Liver (tissue), 3 donors: Measurements from ENCODE around the gene PTPRN2.

Experiments
- EGR1 ChIP-seq, 2 donors: IDR thresholded peaks; 2 replicates each; pipeline ENCODE4 v1.6.1; 2016 to 2018; ENCODE audit warnings: antibody characterized with exemption in 2 of 2, low read depth in 2 of 2
- FOXA1 ChIP-seq: IDR thresholded peaks from 2 replicates; pipeline ENCODE4 v1.6.1; 2016; ENCODE audit warnings: antibody characterized with exemption
- TF ChIP-seq, protein P1 (sequence below): IDR thresholded peaks from 2 replicates; pipeline ENCODE4 v1.6.1; 2016; ENCODE audit warnings: antibody characterized with exemption
- TF ChIP-seq, protein P2 (sequence below): fragments of 150-350 bp; IDR thresholded peaks from 2 replicates; pipeline ENCODE4 v1.5.1; 2017; ENCODE audit warnings: improper control_type of control experiment, low read depth, low read length; ENCODE audit not compliant: missing input control
- donor health status: healthy.
- donor health status: healthy.

DNA sequence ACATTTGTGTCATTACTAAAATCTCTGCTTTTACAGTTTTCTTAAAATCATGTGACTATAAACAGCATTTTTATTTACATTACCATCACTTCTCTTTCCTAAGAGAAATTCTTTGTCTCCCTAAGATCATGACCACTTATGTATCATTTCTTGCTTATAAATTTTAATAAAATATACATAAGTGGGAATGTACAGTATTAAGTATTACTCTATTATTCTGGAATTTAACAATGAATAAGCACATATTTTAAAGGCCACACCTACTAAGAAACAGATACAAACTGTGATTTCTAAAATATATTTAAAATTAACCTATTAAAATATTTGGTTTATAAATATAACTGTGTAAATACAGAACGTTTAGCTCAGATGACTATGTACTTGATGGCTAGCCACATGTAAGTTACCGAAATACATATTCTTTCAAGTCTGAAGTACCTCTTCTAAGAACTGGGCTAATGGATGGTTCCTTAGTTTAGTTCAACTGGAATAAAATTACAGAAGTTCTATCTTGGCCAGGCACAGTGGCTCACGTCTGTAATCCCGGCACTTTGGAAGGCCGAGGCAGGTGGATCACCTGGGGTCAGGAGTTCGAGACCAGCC lies 33.3 kb upstream of the PTPRN2 start:
- TF ChIP-seq FOXA1 = no peak
- TF ChIP-seq, protein P1, sequence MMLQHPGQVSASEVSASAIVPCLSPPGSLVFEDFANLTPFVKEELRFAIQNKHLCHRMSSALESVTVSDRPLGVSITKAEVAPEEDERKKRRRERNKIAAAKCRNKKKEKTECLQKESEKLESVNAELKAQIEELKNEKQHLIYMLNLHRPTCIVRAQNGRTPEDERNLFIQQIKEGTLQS = no peak
- TF ChIP-seq, protein P2, sequence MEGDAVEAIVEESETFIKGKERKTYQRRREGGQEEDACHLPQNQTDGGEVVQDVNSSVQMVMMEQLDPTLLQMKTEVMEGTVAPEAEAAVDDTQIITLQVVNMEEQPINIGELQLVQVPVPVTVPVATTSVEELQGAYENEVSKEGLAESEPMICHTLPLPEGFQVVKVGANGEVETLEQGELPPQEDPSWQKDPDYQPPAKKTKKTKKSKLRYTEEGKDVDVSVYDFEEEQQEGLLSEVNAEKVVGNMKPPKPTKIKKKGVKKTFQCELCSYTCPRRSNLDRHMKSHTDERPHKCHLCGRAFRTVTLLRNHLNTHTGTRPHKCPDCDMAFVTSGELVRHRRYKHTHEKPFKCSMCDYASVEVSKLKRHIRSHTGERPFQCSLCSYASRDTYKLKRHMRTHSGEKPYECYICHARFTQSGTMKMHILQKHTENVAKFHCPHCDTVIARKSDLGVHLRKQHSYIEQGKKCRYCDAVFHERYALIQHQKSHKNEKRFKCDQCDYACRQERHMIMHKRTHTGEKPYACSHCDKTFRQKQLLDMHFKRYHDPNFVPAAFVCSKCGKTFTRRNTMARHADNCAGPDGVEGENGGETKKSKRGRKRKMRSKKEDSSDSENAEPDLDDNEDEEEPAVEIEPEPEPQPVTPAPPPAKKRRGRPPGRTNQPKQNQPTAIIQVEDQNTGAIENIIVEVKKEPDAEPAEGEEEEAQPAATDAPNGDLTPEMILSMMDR = no peak
- no peak for TF ChIP-seq EGR1 (IDR thresholded peaks at IDR 0.05; ENCODE audit: low read depth in 2 of 2)
